GM21515 (cell line): ENCODE results near the gene TAF10.
A peak's percentile ranks its signal among the peaks of the same experiment; 100 is the strongest.

Experiments
- ATAC-seq: cut with Tn5 transposase; IDR thresholded peaks from one replicate; pipeline ENCODE4 v1.9.1; 2021; ENCODE audit not compliant: unreplicated experiment

Gene TAF10

GRCh38 chr11:6612213-6613041 lies at the start of gene TAF10:
Gene TAF10 (minus strand): TSS chr11:6612216. CDS start chr11:6612189, 27 bp downstream.
- peak; percentile 86 for ATAC-seq

- ATAC-seq, result no peak
These were observed 48.7 kb upstream of the TAF10 start for GRCh38 chr11:6660712-6661111.

- no peak for ATAC-seq
These were observed 46.6 kb upstream of the TAF10 start for GRCh38 chr11:6658647-6659046.

- no peak for ATAC-seq
These were observed 45.3 kb upstream of the TAF10 start for GRCh38 chr11:6657346-6657745.

GRCh38 chr11:6656936-6657335 lies 44.9 kb upstream of the TAF10 start:
- no peak for ATAC-seq

- ATAC-seq, result no peak
These were observed 44.5 kb upstream of the TAF10 start for GRCh38 chr11:6656584-6656915.

GRCh38 chr11:6655790-6656583 lies 44.0 kb upstream of the TAF10 start, which contains the start of gene DCHS1:
Gene DCHS1 (minus strand): TSS chr11:6655809. CDS start chr11:6641613, 14,196 bp downstream.
- no peak for ATAC-seq

GRCh38 chr11:6655020-6655789 lies 43.2 kb upstream of the TAF10 start:
- no peak for ATAC-seq

GRCh38 chr11:6654281-6655019 lies 42.4 kb upstream of the TAF10 start:
- ATAC-seq, result no peak

GRCh38 chr11:6653656-6654055 lies 41.6 kb upstream of the TAF10 start:
- ATAC-seq, result no peak

- ATAC-seq, result no peak
These were observed 41.1 kb upstream of the TAF10 start for GRCh38 chr11:6653097-6653496.

- ATAC-seq, result no peak
These were observed 40.2 kb upstream of the TAF10 start for GRCh38 chr11:6652182-6652581.

- ATAC-seq, result no peak
These were observed 39.0 kb upstream of the TAF10 start for GRCh38 chr11:6650980-6651379.

- ATAC-seq, result no peak
These were observed 38.1 kb upstream of the TAF10 start for GRCh38 chr11:6650104-6650503.

GRCh38 chr11:6648501-6648900 lies 36.5 kb upstream of the TAF10 start:
- ATAC-seq, result no peak

- ATAC-seq, result no peak
These were observed 35.8 kb upstream of the TAF10 start for GRCh38 chr11:6647836-6648235.

GRCh38 chr11:6646918-6647679 lies 35.1 kb upstream of the TAF10 start:
- ATAC-seq, result peak; percentile 97

- no peak for ATAC-seq
These were observed 34.5 kb upstream of the TAF10 start for GRCh38 chr11:6646576-6646917.

GRCh38 chr11:6646071-6646470 lies 34.1 kb upstream of the TAF10 start:
- ATAC-seq, result no peak

GRCh38 chr11:6642957-6643356 lies 30.9 kb upstream of the TAF10 start:
- ATAC-seq, result no peak
